ENCODE data around the gene KIF16B.

GRCh38 chr20:16621435-16622141 is 48.3 kb upstream of the KIF16B start:
- no peak for TF ChIP-seq MLX (CRISPR knock-in tag; IDR thresholded peaks at IDR 0.05)
- no peak for TF ChIP-seq CTCF (IDR thresholded peaks at IDR 0.05)
- no peak for TF ChIP-seq ZNF423 (CRISPR knock-in tag; IDR thresholded peaks at IDR 0.05)
- TF ChIP-seq SOX15 (CRISPR knock-in tag; IDR thresholded peaks at IDR 0.05) = no peak
- TF ChIP-seq TEAD4 (CRISPR knock-in tag; IDR thresholded peaks at IDR 0.05) = no peak
- no peak for TF ChIP-seq ATF1 (CRISPR knock-in tag; IDR thresholded peaks at IDR 0.05)
- no peak for TF ChIP-seq SP1 (CRISPR knock-in tag; conservative IDR thresholded peaks at IDR 0.05)
- TF ChIP-seq ERG (CRISPR knock-in tag; IDR thresholded peaks at IDR 0.05) = no peak

Data from WTC11 (cell line).